AG09319 (cell line): ENCODE results near the gene CAPS.

Source experiments
- DNase-seq: peaks from one replicate; pipeline ENCODE4 v3.0.0-alpha.2; 2010; ENCODE audit warnings: low read depth; ENCODE audit errors: extremely low read depth
- CTCF ChIP-seq: IDR thresholded peaks from 2 replicates; pipeline ENCODE4 v1.5.1; 2011; ENCODE audit warnings: low read depth, mild to moderate bottlenecking, inconsistent platforms, low read length, moderate library complexity

Gene CAPS

DNA sequence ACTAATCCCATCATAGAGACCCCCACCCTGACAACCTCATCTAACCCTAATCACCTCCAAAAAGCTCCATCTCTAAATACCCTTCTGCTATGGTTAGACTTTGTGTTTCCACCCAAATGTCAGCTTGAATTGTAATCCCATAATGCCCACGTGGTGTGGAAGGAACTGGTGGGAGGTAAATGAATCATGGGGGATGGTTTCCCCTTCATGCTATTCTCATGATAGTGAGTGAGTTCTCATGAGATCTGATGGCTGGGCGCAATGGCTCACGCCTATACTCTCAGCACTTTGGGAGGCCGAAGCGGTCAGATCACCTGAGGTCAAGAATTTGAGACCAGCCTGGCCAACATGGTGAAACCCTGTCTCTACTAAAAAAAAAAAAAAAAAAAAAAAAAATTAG lies 6.8 kb upstream of the CAPS start:
- no peak for TF ChIP-seq CTCF
- DNase-seq = no peak

- DNase-seq = no peak
- TF ChIP-seq CTCF = no peak
These were observed 5.1 kb upstream of the CAPS start for GRCh38 chr19:5908773-5909442.

- no peak for TF ChIP-seq CTCF
- no peak for DNase-seq
These were observed 3.5 kb upstream of the CAPS start for GRCh38 chr19:5910638-5910907.

DNA sequence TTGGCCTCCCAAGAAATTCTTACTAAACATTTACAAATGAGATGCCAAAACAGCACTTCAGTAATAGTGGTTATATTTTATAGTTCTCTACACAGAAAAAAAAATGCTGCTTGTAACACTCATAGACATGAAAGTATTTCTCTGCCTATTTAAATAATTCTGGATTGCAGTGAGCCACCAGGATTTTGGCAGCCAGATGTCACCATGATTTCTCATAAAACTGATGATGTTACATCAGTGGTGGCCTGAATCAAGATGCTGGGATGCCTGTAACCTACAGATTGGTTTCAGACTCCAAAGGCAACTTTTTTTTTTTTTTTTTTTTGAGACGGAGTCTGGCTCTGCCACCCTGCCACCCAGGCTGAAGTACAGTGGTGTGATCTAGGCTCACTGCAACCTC lies 2.7 kb upstream of the CAPS start:
- DNase-seq = no peak
- TF ChIP-seq CTCF = no peak

DNA sequence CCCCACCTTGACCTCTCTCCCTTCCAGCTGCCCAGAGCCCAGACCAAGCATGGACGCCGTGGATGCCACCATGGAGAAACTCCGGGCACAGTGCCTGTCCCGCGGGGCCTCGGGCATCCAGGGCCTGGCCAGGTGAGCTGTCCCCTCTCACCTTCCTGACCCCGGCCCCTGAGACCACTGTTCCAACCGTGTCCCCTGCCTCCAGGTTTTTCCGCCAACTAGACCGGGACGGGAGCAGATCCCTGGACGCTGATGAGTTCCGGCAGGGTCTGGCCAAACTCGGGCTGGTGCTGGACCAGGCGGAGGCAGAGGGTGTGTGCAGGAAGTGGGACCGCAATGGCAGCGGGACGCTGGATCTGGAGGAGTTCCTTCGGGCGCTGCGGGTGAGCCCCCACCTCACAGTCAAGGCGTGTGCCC lies 312 bp downstream of the CAPS start:
- no peak for DNase-seq
- no peak for TF ChIP-seq CTCF

GRCh38 chr19:5914946-5915781 lies 1.1 kb downstream of the CAPS start:
- DNase-seq = no peak
- no peak for TF ChIP-seq CTCF

DNA sequence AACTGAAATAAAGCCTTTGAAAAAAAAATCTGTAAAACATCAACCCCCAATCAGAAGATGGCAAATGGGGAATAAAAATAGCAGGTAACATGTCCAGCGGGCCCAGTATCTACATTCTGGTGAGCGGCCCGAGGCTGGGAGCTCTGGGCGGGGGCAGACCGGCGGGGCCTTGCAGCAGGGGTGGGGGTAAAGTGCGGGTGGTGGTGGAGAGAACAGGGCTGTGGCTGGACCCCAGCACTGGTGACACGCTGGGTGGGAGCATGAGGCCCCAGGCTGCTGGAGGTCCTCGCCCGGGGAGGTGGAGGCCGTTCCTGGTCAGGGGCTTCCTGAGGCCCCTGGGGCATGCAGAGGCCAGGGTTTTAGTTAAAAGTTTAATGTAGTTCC lies 1.7 kb downstream of the CAPS start:
- no peak for TF ChIP-seq CTCF
- DNase-seq = no peak
